GM12801 (cell line): ENCODE results near the gene BCL2L11.

ENCODE experiments used
- CTCF ChIP-seq: IDR thresholded peaks from one replicate; pipeline ENCODE4 v1.5.1; 2011; ENCODE audit warnings: control low read depth; ENCODE audit not compliant: insufficient read length; ENCODE audit errors: extremely low read depth

BCL2L11 gene

GRCh38 chr2:111111101-111111755, 9.5 kb upstream of the BCL2L11 start:
- no peak for TF ChIP-seq CTCF

- no peak for TF ChIP-seq CTCF
Observed at GRCh38 chr2:111113838-111114237, 6.9 kb upstream of the BCL2L11 start.

GRCh38 chr2:111116011-111116746, 4.5 kb upstream of the BCL2L11 start:
- TF ChIP-seq CTCF, result no peak

- no peak for TF ChIP-seq CTCF
Observed at GRCh38 chr2:111116843-111117597, 3.7 kb upstream of the BCL2L11 start.

GRCh38 chr2:111117598-111118480, 2.9 kb upstream of the BCL2L11 start:
- no peak for TF ChIP-seq CTCF

GRCh38 chr2:111118481-111118980, 2.2 kb upstream of the BCL2L11 start:
- no peak for TF ChIP-seq CTCF
